Astrocyte (in vitro differentiated cells and primary cell): ENCODE measurements around the gene OBP2B.

Source experiments
- CTCF ChIP-seq: IDR thresholded peaks from 2 replicates; pipeline ENCODE4 v1.5.1; 2011; ENCODE audit warnings: low read depth, mild to moderate bottlenecking, inconsistent platforms, low read length, moderate library complexity; ENCODE audit not compliant: insufficient read depth
- EZH2 ChIP-seq: IDR thresholded peaks from 2 replicates; pipeline ENCODE4 v1.6.1; 2012; ENCODE audit warnings: mild to moderate bottlenecking, low read length, inconsistent platforms; ENCODE audit not compliant: insufficient read depth

- TF ChIP-seq EZH2, result no peak
- TF ChIP-seq CTCF, result no peak
Observed at GRCh38 chr9:133203506-133204075, 5.5 kb downstream of the OBP2B start.
